Measurements from ENCODE around the gene RPS19BP1. TPM values are rescaled to one million over a fixed set of nuclear protein-coding genes. Genes with fewer than 3 reads are reported as not detected.

The RPS19BP1 gene
- total RNA-seq, 2 donors from 2014 or later: 84.1 to 122 TPM

Other genes starting within 250 kb of the RPS19BP1 start
- gene RPL3, start 213.1 kb downstream of the RPS19BP1 start, total RNA-seq: 1,000 to 10,000 TPM; 1,242 to 2,090 TPM
- 1 to 10 TPM; 1.1 to 2.0 TPM for gene SYNGR1, start 182.8 kb downstream of the RPS19BP1 start, total RNA-seq
- 10 to 100 TPM; 20.8 to 38.9 TPM for gene TAB1, start 133.0 kb downstream of the RPS19BP1 start, total RNA-seq
- 1 to 10 TPM in 1 of 2 donors, under 1 TPM in 1; 0.38 to 2.6 TPM for gene MGAT3, start 75.7 kb downstream of the RPS19BP1 start, total RNA-seq
- 10 to 100 TPM; 49.6 to 71.2 TPM for gene MIEF1, start 30.5 kb downstream of the RPS19BP1 start, total RNA-seq
- gene ATF4, start 12.2 kb downstream of the RPS19BP1 start, total RNA-seq: 100 to 1,000 TPM; 463 to 472 TPM
- under 1 TPM in 1 of 2 donors, not detected in 1; 0.17 TPM for gene CACNA1I, start 38.0 kb upstream of the RPS19BP1 start, total RNA-seq

Measured in natural killer cell treated with Interleukin-12 subunit alpha and Interleukin-12 subunit beta and Interleukin-15 and Interleukin-18, amount 100 ng/mL, for 72 hours (primary cell).